Measurements from ENCODE around the gene EPOP. TPM values are rescaled to one million over a fixed set of nuclear protein-coding genes. Genes with fewer than 3 reads are reported as not detected.

EPOP gene
- total RNA-seq, 1 experiment from 2014 or later = 12.3 TPM

- TF ChIP-seq ZNF138 (CRISPR knock-in tag; conservative IDR thresholded peaks at IDR 0.05) (no peak), NFYB (CRISPR knock-in tag; conservative IDR thresholded peaks at IDR 0.05; ENCODE audit: low read depth) (no peak), EMX1 (CRISPR knock-in tag; IDR thresholded peaks at IDR 0.05) (no peak), E2F5 (CRISPR knock-in tag; IDR thresholded peaks at IDR 0.05) (no peak), ATF1 (CRISPR knock-in tag; IDR thresholded peaks at IDR 0.05) (no peak), CDX4 (CRISPR knock-in tag; IDR thresholded peaks at IDR 0.05; ENCODE audit: borderline replicate concordance) (no peak), FOXJ3 (CRISPR knock-in tag; IDR thresholded peaks at IDR 0.05; ENCODE audit: borderline replicate concordance) (no peak), FOXP1 (CRISPR knock-in tag; IDR thresholded peaks at IDR 0.05; ENCODE audit: borderline replicate concordance) (peak; percentile 47; the same call in 1 of the 2 replicates), USF2 (CRISPR knock-in tag; IDR thresholded peaks at IDR 0.05) (no peak), NR3C1 (CRISPR knock-in tag; conservative IDR thresholded peaks at IDR 0.05; ENCODE audit: low read depth) (no peak), NR2C2 (CRISPR knock-in tag; IDR thresholded peaks at IDR 0.05) (no peak), NFATC4 (CRISPR knock-in tag; IDR thresholded peaks at IDR 0.05) (no peak), ZNF532 (CRISPR knock-in tag; IDR thresholded peaks at IDR 0.05; ENCODE audit: borderline replicate concordance) (no peak), SMAD3 (CRISPR knock-in tag; IDR thresholded peaks at IDR 0.05; ENCODE audit: borderline replicate concordance) (no peak), ZBTB21 (CRISPR knock-in tag; IDR thresholded peaks at IDR 0.05; ENCODE audit: borderline replicate concordance) (no peak), JUN (CRISPR knock-in tag; IDR thresholded peaks at IDR 0.05) (no peak), PRDM15 (CRISPR knock-in tag; IDR thresholded peaks at IDR 0.05) (peak; percentile 76), SMAD4 (CRISPR knock-in tag; IDR thresholded peaks at IDR 0.05) (no peak), ZNF423 (CRISPR knock-in tag; IDR thresholded peaks at IDR 0.05) (no peak), FOXP4 (CRISPR knock-in tag; IDR thresholded peaks at IDR 0.05) (no peak), ZNF232 (CRISPR knock-in tag; IDR thresholded peaks at IDR 0.05) (no peak)
These were observed 45.3 kb upstream of the EPOP start (continued) for GRCh38 chr17:38719943-38720641.
